Measurements from ENCODE around the gene NPHP4.

Gene NPHP4

GRCh38 chr1:5873556-5873955 is 118.7 kb downstream of the NPHP4 start:
- no peaks in the 10 kb centered on the region for H3K27me3 ChIP-seq (replicated peaks; ENCODE audit: control insufficient read depth, insufficient read depth, low read length)
- H3K4me3 ChIP-seq (ENCODE audit: low read length) = no peak overlapping the region
- H3K9ac ChIP-seq (ENCODE audit: low read length) = no peak overlapping the region
- H3K4me1 ChIP-seq (ENCODE audit: control insufficient read depth, insufficient read depth, low read length) = no peaks in the 10 kb centered on the region
- H3K36me3 ChIP-seq (ENCODE audit: control insufficient read depth, insufficient read depth, low read length, severe bottlenecking) = peaks cover 35% of the 10 kb centered on the region
- DNase-seq (ENCODE audit: low read depth) = no peak
- H3K9me3 ChIP-seq (ENCODE audit: control insufficient read depth, low read length) = no peaks in the 10 kb centered on the region

- Histone ChIP-seq H3K36me3 (ENCODE audit: control insufficient read depth, insufficient read depth, low read length, severe bottlenecking) (peaks cover 35% of the 10 kb centered on the region), H3K9me3 (ENCODE audit: control insufficient read depth, low read length) (no peaks in the 10 kb centered on the region), H3K27me3 (replicated peaks; ENCODE audit: control insufficient read depth, insufficient read depth, low read length) (no peaks in the 10 kb centered on the region), H3K9ac (ENCODE audit: low read length) (no peak overlapping the region), H3K4me3 (ENCODE audit: low read length) (no peak overlapping the region), H3K4me1 (ENCODE audit: control insufficient read depth, insufficient read depth, low read length) (no peaks in the 10 kb centered on the region)
- no peak for DNase-seq (ENCODE audit: low read depth)
These were observed 119.3 kb downstream of the NPHP4 start for GRCh38 chr1:5872886-5873285.

GRCh38 chr1:5868931-5869500 is 123.2 kb downstream of the NPHP4 start:
- DNase-seq (ENCODE audit: low read depth) = no peak
- H3K9me3 ChIP-seq (ENCODE audit: control insufficient read depth, low read length) = no peaks in the 10 kb centered on the region
- peaks cover 31% of the 10 kb centered on the region for H3K36me3 ChIP-seq (ENCODE audit: control insufficient read depth, insufficient read depth, low read length, severe bottlenecking)
- no peaks in the 10 kb centered on the region for H3K27me3 ChIP-seq (replicated peaks; ENCODE audit: control insufficient read depth, insufficient read depth, low read length)
- no peak overlapping the region for H3K4me3 ChIP-seq (ENCODE audit: low read length)
- no peak overlapping the region for H3K9ac ChIP-seq (ENCODE audit: low read length)
- no peaks in the 10 kb centered on the region for H3K4me1 ChIP-seq (ENCODE audit: control insufficient read depth, insufficient read depth, low read length)

- Histone ChIP-seq H3K36me3 (ENCODE audit: control insufficient read depth, insufficient read depth, low read length, severe bottlenecking) (peaks cover 10% of the 10 kb centered on the region), H3K4me1 (ENCODE audit: control insufficient read depth, insufficient read depth, low read length) (no peaks in the 10 kb centered on the region), H3K4me3 (ENCODE audit: low read length) (no peak overlapping the region), H3K9ac (ENCODE audit: low read length) (no peak overlapping the region), H3K9me3 (ENCODE audit: control insufficient read depth, low read length) (no peaks in the 10 kb centered on the region), H3K27me3 (replicated peaks; ENCODE audit: control insufficient read depth, insufficient read depth, low read length) (no peaks in the 10 kb centered on the region)
- DNase-seq (ENCODE audit: low read depth) = no peak
These were observed 126.5 kb downstream of the NPHP4 start for GRCh38 chr1:5865774-5866173.

- no peak for DNase-seq (ENCODE audit: low read depth)
- Histone ChIP-seq H3K4me3 (ENCODE audit: low read length) (no peak overlapping the region), H3K9me3 (ENCODE audit: control insufficient read depth, low read length) (no peaks in the 10 kb centered on the region), H3K4me1 (ENCODE audit: control insufficient read depth, insufficient read depth, low read length) (no peaks in the 10 kb centered on the region), H3K27me3 (replicated peaks; ENCODE audit: control insufficient read depth, insufficient read depth, low read length) (no peaks in the 10 kb centered on the region), H3K9ac (ENCODE audit: low read length) (no peak overlapping the region), H3K36me3 (ENCODE audit: control insufficient read depth, insufficient read depth, low read length, severe bottlenecking) (peaks cover 10% of the 10 kb centered on the region)
These were observed 127.2 kb downstream of the NPHP4 start for GRCh38 chr1:5865056-5865455.

GRCh38 chr1:5864256-5864655 is 128.0 kb downstream of the NPHP4 start:
- H3K36me3 ChIP-seq (ENCODE audit: control insufficient read depth, insufficient read depth, low read length, severe bottlenecking) = peaks cover 7% of the 10 kb centered on the region
- DNase-seq (ENCODE audit: low read depth) = no peak
- no peaks in the 10 kb centered on the region for H3K4me1 ChIP-seq (ENCODE audit: control insufficient read depth, insufficient read depth, low read length)
- H3K4me3 ChIP-seq (ENCODE audit: low read length) = no peak overlapping the region
- no peaks in the 10 kb centered on the region for H3K9me3 ChIP-seq (ENCODE audit: control insufficient read depth, low read length)
- H3K27me3 ChIP-seq (replicated peaks; ENCODE audit: control insufficient read depth, insufficient read depth, low read length) = no peaks in the 10 kb centered on the region
- H3K9ac ChIP-seq (ENCODE audit: low read length) = no peak overlapping the region

GRCh38 chr1:5863238-5863637 is 129.0 kb downstream of the NPHP4 start:
- Histone ChIP-seq H3K4me1 (ENCODE audit: control insufficient read depth, insufficient read depth, low read length) (no peaks in the 10 kb centered on the region), H3K27me3 (replicated peaks; ENCODE audit: control insufficient read depth, insufficient read depth, low read length) (no peaks in the 10 kb centered on the region), H3K4me3 (ENCODE audit: low read length) (no peak overlapping the region), H3K36me3 (ENCODE audit: control insufficient read depth, insufficient read depth, low read length, severe bottlenecking) (peaks cover 7% of the 10 kb centered on the region), H3K9me3 (ENCODE audit: control insufficient read depth, low read length) (no peaks in the 10 kb centered on the region), H3K9ac (ENCODE audit: low read length) (no peak overlapping the region)
- no peak for DNase-seq (ENCODE audit: low read depth)

- H3K9ac ChIP-seq (ENCODE audit: low read length) = no peak overlapping the region
These were observed 130.1 kb downstream of the NPHP4 start for GRCh38 chr1:5861871-5862825.

GRCh38 chr1:5860277-5860676 is 131.9 kb downstream of the NPHP4 start:
- no peaks in the 10 kb centered on the region for H3K27me3 ChIP-seq (replicated peaks; ENCODE audit: control insufficient read depth, insufficient read depth, low read length)
- H3K9me3 ChIP-seq (ENCODE audit: control insufficient read depth, low read length) = no peaks in the 10 kb centered on the region
- H3K4me3 ChIP-seq (ENCODE audit: low read length) = no peak overlapping the region
- DNase-seq (ENCODE audit: low read depth) = no peak
- peaks cover 7% of the 10 kb centered on the region for H3K36me3 ChIP-seq (ENCODE audit: control insufficient read depth, insufficient read depth, low read length, severe bottlenecking)
- H3K9ac ChIP-seq (ENCODE audit: low read length) = no peak overlapping the region
- no peaks in the 10 kb centered on the region for H3K4me1 ChIP-seq (ENCODE audit: control insufficient read depth, insufficient read depth, low read length)

More at GRCh38 chr1:5861871-5862825, 130.1 kb downstream of the NPHP4 start:
- H3K4me1 ChIP-seq (ENCODE audit: control insufficient read depth, insufficient read depth, low read length) = no peaks in the 10 kb centered on the region
- H3K4me3 ChIP-seq (ENCODE audit: low read length) = no peak overlapping the region
- peaks cover 7% of the 10 kb centered on the region for H3K36me3 ChIP-seq (ENCODE audit: control insufficient read depth, insufficient read depth, low read length, severe bottlenecking)
- H3K27me3 ChIP-seq (replicated peaks; ENCODE audit: control insufficient read depth, insufficient read depth, low read length) = no peaks in the 10 kb centered on the region
- no peak for DNase-seq (ENCODE audit: low read depth)
- H3K9me3 ChIP-seq (ENCODE audit: control insufficient read depth, low read length) = no peaks in the 10 kb centered on the region

GRCh38 chr1:5859766-5860165 is 132.5 kb downstream of the NPHP4 start:
- H3K9me3 ChIP-seq (ENCODE audit: control insufficient read depth, low read length) = no peaks in the 10 kb centered on the region
- no peaks in the 10 kb centered on the region for H3K4me1 ChIP-seq (ENCODE audit: control insufficient read depth, insufficient read depth, low read length)
- DNase-seq (ENCODE audit: low read depth) = no peak

GRCh38 chr1:5858844-5859407 is 133.3 kb downstream of the NPHP4 start:
- DNase-seq (ENCODE audit: low read depth) = no peak
- H3K4me1 ChIP-seq (ENCODE audit: control insufficient read depth, insufficient read depth, low read length) = no peaks in the 10 kb centered on the region
- H3K36me3 ChIP-seq (ENCODE audit: control insufficient read depth, insufficient read depth, low read length, severe bottlenecking) = peaks cover 3% of the 10 kb centered on the region
- no peaks in the 10 kb centered on the region for H3K9me3 ChIP-seq (ENCODE audit: control insufficient read depth, low read length)
- H3K27me3 ChIP-seq (replicated peaks; ENCODE audit: control insufficient read depth, insufficient read depth, low read length) = no peaks in the 10 kb centered on the region
- H3K9ac ChIP-seq (ENCODE audit: low read length) = no peak overlapping the region
- H3K4me3 ChIP-seq (ENCODE audit: low read length) = no peak overlapping the region

More at GRCh38 chr1:5859766-5860165, 132.5 kb downstream of the NPHP4 start:
- Histone ChIP-seq H3K27me3 (replicated peaks; ENCODE audit: control insufficient read depth, insufficient read depth, low read length) (no peaks in the 10 kb centered on the region), H3K9ac (ENCODE audit: low read length) (no peak overlapping the region), H3K4me3 (ENCODE audit: low read length) (no peak overlapping the region), H3K36me3 (ENCODE audit: control insufficient read depth, insufficient read depth, low read length, severe bottlenecking) (peaks cover 7% of the 10 kb centered on the region)
